Central memory CD4-positive, alpha-beta T cell (primary cell): ENCODE data around the gene IPCEF1.

Source experiments
- DNase-seq: peaks from one replicate; pipeline ENCODE4 v3.0.0; 2022
- total RNA-seq, 3 experiments: gene quantifications; one replicate each; lab custom pipeline; 2026; lab: John Stamatoyannopoulos, UW

Gene IPCEF1, protein sequence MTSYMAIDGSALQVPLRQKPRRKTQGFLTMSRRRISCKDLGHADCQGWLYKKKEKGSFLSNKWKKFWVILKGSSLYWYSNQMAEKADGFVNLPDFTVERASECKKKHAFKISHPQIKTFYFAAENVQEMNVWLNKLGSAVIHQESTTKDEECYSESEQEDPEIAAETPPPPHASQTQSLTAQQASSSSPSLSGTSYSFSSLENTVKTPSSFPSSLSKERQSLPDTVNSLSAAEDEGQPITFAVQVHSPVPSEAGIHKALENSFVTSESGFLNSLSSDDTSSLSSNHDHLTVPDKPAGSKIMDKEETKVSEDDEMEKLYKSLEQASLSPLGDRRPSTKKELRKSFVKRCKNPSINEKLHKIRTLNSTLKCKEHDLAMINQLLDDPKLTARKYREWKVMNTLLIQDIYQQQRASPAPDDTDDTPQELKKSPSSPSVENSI
- 12.4 to 82.8 (median 79.0) reads per million in 3 experiments for total RNA-seq

DNA sequence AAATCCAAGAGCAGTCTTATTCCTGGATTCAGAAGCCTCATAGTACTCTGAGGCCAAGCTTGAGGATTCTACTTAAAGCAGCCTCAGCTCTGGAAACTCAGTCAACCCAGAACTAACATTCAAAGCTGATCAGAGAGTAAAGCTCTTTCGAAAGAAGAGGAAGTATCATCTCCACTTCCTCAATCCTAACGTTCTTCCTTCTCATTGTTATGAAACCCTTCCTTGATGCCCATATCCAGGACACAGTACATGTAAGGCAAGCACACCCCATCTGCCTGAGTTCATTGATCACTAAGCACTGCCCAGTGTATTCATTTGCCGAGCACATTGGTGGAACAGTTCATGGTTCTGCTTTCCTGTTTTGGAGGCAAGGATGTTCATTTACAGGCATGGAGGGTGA is at the start of gene IPCEF1:
TSS of gene IPCEF1 (minus strand) at position 114 of the 400 bp plus-strand sequence. CDS start 90,856 bp downstream, outside the sequence.
- no peak for DNase-seq

DNA sequence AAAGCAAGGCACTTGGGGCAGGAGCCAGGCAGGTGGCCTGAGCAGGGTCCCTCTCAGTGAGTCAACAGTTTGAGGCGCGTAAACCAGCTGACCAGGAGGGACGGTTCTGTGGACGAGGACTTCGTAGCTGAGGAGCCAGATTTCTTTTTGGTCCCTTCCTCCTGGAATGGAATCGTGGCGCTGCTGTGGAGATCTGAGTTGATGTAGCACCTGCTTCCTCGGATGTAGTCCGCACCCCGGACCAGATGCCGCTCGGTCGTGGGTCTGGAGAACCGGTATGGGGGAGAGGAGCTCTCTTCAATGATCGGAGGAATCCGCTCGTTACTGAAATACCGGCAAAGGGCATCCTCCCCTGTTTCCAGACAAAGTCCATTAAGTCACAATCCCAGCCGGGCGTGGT is 49.7 kb upstream of the IPCEF1 start:
- DNase-seq = no peak

- no peak for DNase-seq
These were observed 48.3 kb upstream of the IPCEF1 start for GRCh38 chr6:154404791-154405400.

GRCh38 chr6:154403788-154404187 is 47.2 kb upstream of the IPCEF1 start:
- DNase-seq = no peak

DNA sequence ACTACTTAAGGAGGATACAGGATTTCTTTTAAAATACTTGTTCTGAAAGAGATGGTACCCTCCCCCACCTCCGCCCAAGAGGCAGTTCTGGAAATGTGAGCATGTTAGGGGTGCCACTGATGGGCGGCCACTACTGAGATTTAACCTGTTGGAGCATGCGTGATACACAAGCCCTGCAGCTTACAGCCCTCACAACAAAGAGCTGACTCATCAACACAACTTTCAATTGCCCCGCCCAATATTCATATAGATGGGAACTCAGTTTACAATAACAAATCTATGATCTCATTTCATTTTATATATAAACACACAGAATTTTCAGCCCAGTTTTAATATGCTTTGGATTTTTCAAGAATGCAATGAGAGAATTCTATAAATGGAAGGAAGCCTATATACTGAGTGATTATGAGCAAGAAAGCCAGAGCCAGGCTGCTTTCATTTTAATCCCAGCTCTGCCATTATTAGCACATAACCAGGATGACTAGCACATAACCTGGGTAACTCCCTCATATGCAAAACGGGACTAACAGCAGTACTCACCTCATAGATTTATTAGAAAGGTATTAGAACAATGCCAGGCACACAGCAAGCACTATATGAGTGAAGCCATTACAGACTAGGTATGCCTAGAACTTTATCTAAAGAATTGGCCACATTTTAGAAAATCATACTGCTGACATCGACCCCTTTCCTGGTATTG is 45.6 kb upstream of the IPCEF1 start:
- DNase-seq = no peak

GRCh38 chr6:154399097-154399496 is 42.5 kb upstream of the IPCEF1 start:
- DNase-seq = no peak

GRCh38 chr6:154397491-154398195 is 41.0 kb upstream of the IPCEF1 start:
- DNase-seq = no peak

DNA sequence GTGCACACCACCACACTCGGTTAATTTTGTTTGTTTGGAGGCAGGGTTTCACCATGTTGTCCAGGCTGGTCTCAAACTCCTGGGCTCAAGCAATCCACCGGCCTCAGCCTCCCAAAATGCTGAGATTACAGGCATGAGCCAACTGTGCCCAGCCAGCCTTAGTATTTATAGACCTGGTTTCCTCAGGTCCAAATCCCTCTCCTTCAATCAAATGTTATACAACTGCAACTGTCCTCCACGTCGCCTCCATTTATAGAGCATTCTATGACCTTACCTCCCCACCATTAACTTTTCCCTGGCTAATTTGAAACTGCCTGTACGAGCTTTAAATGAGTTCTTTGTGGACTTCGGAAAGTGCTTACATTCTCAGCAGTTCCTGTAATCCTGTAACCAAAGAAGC is 39.3 kb upstream of the IPCEF1 start:
- no peak for DNase-seq

DNA sequence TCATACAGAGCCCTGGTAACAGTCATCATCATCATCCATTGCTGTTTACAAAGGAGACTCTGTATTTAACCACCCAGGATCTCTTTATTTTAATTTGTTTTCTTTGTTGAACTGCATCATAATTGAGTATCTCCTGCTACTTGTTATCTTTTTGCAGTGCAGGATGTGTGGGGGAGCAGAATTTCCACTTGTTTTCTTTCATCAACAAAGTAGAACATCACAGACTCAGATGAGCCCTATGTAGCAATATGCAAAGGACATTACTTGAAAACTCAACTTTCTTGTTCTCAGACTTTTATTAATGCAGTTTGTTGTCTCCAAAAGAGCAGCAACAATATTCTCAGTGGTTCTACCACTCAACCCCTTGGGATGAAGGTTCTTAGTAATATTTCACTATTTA is 38.7 kb upstream of the IPCEF1 start:
- DNase-seq = no peak

DNA sequence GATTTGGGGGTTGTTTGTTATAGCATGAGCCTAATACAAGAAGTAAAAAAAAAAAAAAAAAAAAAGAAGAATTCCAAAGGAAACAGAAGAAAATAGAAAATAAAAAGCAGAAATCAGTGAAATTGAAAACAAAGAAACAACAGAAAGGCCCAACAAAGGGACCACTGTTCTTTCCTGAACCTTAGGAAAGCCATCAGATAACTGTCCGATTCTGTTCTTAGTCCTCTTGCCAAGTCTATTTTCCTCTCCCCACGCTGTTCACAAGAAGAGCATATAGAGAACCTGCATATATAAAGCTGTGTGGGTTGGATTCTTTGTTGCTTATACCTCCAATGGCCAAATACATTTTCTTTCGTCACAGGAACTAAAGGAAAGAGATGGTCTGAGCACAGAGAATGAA is 38.0 kb upstream of the IPCEF1 start:
- DNase-seq = no peak

GRCh38 chr6:154390034-154390433 is 33.4 kb upstream of the IPCEF1 start:
- no peak for DNase-seq

- DNase-seq = no peak
These were observed 32.2 kb upstream of the IPCEF1 start for GRCh38 chr6:154388803-154389202.

GRCh38 chr6:154386848-154387717 is 30.5 kb upstream of the IPCEF1 start:
- no peak for DNase-seq

GRCh38 chr6:154384191-154384590 is 27.6 kb upstream of the IPCEF1 start:
- no peak for DNase-seq

GRCh38 chr6:154383273-154383672 is 26.7 kb upstream of the IPCEF1 start:
- DNase-seq = no peak

DNA sequence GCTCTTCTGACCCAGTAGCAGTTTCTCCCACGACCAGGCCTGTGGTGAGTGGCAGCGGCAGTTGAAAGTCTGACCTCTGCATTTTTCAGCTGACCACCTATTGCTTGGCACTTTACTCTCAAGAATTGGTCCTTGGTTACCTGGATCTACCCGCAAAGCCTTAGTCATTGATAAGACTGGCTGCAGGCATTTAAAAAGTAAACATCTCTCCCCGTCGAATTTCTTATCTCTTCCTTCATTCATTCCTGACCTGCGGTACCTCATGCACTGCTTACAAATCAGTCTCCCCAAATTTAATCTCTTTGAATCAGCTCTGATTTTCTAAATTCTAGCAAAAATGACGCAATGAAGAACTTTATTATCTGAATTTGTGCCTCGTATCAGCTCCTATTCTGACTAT is 26.1 kb upstream of the IPCEF1 start:
- DNase-seq = no peak

GRCh38 chr6:154381548-154381947 is 24.9 kb upstream of the IPCEF1 start:
- DNase-seq = no peak

GRCh38 chr6:154380741-154381140 is 24.1 kb upstream of the IPCEF1 start:
- DNase-seq = no peak

GRCh38 chr6:154379585-154379984 is 23.0 kb upstream of the IPCEF1 start:
- no peak for DNase-seq

DNA sequence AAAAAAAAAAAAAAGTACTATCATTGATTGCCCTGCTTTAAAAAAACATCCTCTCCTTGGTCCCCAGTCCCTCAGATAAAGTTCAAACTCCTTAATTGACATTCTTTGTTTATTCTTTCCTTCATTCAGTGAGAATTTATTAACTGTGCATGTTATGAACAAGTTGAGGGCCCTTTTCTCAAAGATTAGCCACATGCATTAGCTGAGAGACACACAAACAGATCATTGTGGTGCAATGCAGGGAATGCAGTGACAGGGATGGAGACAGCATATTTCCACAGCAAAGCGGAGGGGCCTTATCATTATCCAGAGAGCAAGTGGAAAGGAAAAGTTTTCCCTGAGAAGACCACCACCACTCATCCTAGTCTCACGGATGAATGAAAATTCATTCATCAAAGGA is 21.9 kb upstream of the IPCEF1 start:
- DNase-seq = no peak

DNA sequence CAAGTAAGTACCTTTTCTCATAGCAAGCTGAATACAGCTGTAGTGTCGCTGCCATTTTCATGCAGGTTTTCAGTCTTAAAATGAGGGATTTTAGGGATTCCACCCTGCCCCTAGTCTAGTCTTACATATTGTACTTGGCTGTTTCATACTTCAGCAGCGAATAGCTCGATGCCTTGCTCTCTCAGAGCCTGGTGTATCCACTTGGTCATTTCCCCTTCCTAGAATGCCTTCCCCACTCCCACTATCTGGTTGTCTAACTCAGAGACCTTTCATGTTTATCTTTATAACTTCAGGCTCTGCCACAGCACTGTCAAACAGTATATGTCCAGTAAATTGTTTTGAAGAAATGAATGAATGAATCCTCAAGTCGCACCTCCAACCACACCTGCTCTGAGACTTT is 21.1 kb upstream of the IPCEF1 start:
- no peak for DNase-seq

GRCh38 chr6:154373971-154374370 is 17.4 kb upstream of the IPCEF1 start:
- DNase-seq = no peak
